Stimulated activated CD4-positive, alpha-beta T cell treated with anti-CD3 and anti-CD28 coated beads, Interleukin-15, amount 100 ng/mL, for 48 hours (primary cell): Measurements from ENCODE around the gene CHCHD10.

Experiments used
- DNase-seq, 2 donors: peaks; one replicate each; pipeline ENCODE4 v3.0.0-alpha.2; 2020; ENCODE audit warnings: low read depth in 2 of 2

CHCHD10 gene

DNA sequence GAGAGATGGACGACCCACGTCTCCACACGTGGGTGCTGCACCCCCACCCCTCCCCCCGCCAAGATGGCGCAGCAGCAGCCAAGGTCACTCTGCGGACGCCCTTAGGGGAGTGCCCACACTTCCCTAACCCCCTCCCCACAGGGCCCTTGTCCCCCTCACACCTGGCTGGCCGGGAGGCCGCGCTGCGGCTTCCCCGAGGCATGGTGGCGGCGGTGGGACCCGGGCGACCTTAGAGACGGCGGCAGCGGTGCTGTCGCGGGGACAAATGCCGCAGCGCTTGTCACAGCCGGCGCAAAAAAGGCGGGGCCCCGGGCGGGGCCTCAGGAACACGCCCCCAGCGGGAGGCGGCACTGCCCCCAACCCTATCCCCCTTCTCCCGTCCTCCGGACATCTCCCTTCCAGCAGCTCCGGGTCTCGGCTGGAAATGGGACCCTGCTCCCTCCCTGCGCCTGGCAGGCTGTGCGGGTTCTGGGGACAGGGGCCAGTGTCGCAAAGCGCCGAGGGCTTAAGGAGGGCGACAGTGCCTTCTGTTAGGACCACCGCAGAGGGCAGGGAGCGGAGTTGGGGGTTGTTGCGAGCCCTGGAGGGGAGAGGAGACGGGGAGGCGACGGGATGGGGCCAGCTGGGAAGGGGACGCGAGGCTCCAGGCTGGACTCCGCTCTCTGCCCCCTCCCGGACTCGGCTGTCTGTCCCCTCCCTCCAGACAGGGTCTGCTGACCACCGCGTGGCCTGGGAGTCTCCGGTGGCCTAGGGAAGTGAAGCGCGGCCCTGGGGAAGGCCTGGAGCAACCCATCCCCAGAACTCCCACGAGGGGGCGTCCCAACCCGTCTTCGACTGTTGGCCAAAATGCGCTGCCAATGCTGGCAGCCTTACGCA lies at the start of gene CHCHD10:
TSS of gene CHCHD10 (minus strand) at position 300 of the 876 bp plus-strand sequence. CDS start at position 202, 98 bp downstream.
- peak; percentile 60 to 74 for DNase-seq

DNA sequence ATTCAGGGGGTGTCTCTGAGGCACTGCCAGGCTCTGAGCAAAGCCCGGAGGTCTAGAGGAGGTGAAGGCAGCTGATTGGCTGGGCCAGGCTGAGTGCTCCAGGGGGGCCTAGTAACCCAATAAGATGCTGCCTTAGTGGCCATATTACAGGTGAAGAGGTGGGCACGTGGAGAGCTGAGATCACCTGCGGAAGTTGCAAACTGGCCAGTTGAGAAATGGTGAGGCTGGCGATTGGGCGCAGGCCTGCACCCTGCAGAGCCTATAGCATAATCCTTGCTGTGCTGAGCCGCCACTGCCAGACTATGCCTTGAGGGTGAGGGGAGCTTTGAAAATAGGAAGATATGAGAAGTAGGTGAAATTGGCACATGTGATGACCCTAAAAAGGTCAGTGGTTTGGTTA lies 49.4 kb upstream of the CHCHD10 start:
- DNase-seq, result no peak

- DNase-seq, result no peak
Measured at GRCh38 chr22:23816156-23816976, 48.6 kb upstream of the CHCHD10 start.

DNA sequence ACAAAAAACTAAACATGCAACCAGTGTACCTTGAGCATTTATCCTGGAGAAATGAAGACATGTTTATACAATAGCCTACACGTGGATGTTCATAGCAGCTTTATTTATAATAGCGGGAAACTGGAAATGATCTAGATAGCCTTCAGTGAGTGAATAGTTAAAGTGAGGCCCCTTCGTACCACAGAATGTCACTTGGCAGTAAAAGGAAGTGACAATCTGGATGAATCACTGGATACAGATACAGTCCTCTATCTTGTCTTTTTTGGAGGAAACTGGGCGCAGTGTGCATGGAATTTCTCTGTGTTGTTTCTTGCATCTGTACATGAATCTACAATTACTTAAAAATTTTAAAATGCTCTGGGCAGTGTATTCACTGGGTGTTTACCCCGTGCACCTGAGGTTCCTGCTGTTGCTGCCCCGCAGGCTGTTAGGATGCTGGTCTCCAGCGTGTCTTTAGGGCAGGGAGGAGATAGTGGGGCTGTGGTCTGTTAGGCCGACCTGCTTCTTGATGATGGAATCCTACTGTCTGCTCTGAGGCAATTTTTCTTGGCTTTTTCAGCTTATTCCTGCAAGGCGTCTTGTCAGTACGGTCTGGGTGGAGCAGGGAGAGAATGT lies 47.9 kb upstream of the CHCHD10 start:
- DNase-seq, result no peak

DNA sequence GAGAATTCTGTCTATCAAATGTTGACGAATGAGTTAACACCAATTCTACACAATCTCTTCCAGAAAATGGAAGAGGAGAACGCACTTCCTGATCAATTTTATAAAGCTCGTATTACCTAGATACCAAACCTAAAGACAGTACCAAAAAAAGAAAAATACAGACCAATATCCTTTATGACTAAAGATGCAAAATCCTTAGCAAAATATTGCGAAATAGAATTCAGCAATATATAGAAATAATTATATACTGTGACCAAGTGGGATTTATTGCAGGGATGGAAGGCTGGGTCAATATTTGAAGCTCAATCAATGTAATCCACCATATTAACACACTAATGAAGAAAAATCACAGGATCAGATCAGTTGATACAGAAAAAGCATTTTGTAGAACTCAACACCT lies 44.6 kb upstream of the CHCHD10 start:
- no peak for DNase-seq

DNA sequence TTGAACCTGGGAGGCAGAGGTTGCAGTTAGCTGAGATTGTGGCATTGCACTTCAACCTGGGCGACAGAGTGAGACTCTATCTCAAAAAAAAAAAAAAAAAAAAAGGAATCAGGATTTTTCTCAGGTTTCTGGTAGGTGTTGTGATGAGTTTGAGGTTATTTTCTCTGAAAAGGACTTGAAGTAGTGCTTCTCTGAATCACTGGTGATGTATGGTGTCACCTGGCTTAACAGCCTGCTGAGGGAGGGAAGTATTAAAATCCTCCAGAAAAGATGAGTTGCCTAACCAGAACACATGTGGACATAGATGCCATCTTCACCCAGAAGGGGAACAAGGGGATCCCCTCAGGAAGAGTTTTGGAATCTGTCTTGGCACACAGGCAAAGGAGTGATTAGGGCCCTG lies 39.1 kb upstream of the CHCHD10 start:
- no peak for DNase-seq

DNA sequence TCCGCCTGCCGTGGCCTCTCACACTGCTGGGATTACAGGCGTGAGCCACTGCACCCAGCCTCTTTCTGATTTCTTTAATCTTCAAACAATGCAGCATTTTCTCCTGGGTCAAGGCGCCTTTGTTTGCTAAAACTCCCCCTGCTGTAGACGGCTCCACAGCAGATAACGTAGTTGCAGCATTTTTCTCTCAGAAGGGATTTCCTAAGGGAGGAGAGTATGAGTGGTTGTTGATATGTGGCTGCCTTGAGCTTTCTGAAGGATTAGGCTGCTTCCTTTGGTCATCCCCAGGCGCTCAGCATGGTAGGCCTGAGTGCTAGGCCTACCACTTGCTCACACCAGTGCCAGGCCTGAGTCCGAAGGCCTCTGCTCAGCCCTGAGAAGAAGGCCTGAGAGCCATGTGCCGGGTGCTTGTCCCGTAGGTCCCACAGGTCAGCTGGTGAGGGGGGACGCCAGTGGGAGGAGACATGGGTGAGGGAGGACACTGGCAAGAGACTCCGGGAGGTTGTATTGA lies 37.1 kb upstream of the CHCHD10 start:
- DNase-seq, result no peak

DNA sequence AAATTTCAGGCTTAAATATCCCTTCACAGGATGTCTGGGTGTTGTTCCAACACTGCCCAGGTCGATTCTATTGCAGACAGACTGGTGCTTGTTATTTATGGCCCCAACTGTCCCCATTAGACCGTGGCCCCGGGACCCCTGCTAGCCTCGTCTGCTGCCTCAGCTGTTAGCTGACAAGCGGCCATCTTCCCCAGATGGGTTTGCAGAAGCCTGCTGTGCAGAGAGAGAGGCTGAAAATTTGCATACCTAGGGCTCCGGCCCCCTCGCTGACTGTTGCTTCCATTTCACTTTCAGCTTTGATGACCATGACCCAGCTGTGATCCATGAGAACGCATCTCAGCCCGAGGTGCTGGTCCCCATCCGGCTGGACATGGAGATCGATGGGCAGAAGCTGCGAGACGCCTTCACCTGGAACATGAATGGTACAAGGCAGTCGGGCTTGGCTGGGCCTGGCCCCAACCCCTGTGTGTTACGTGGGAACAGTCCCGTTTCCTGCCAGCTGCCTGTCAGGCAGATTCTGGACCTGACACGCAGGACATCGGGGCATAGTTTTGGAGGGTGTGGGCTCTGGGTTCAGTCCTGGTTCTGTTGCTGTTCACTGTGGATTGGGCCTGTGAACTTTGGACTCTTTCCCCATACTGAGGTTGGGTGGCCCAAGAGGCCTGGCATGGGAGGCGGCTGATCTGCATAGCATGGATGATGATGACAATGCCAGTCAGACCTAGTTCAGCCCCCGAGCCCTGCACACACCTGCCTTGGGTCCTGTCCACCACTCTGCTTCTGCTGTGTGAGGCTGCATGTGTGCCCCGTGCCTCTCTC lies 35.4 kb upstream of the CHCHD10 start:
- no peak for DNase-seq

DNA sequence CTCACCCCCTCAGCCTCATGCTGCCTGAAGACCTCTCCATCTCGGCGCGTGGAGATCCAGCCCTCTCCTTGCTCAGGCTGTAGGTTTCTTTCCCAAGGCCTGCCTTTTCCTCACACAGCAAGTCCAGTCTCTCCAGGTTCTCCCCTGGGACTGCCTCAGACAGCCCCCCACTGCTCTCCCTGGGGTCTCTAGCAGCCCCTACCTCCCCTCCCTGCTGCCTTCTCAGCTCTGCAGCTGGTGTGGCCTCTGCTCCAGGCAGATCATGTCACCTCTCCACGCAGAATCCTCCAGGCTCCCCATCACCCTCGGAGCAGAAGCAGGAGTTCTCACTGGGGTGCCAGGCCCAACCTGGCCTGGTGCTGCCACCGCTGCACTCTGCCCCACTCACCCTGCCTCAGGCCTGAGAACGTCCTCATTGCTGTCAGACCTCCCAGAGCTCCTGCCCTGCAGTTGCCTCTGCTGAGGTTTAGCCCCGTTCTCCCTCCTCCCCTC lies 34.2 kb upstream of the CHCHD10 start:
- no peak for DNase-seq

- no peak for DNase-seq
Measured at GRCh38 chr22:23801238-23801821, 33.6 kb upstream of the CHCHD10 start.

GRCh38 chr22:23800297-23801237 lies 32.8 kb upstream of the CHCHD10 start:
- no peak for DNase-seq

DNA sequence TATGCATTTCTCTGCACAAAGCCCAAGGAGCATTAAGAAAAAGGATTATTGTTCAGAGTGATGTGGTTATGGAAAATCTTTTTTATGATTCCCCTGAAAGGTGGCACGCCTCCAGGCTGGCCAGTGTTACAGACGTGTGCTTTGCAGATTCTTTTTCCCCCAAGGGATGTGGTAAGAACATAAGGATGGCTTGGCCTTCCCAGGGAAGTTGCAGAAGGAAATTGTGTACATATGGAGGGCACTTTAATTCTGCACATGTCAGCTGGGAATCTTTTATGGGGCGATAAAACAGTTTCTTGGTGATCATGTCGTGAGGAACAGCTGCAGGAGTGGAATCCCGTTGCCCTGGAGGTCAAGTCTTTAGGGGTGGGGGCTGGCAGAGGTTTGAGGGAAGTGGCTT lies 28.7 kb upstream of the CHCHD10 start:
- DNase-seq, result no peak

- DNase-seq, result no peak
Measured at GRCh38 chr22:23793326-23793725, 25.6 kb upstream of the CHCHD10 start.

DNA sequence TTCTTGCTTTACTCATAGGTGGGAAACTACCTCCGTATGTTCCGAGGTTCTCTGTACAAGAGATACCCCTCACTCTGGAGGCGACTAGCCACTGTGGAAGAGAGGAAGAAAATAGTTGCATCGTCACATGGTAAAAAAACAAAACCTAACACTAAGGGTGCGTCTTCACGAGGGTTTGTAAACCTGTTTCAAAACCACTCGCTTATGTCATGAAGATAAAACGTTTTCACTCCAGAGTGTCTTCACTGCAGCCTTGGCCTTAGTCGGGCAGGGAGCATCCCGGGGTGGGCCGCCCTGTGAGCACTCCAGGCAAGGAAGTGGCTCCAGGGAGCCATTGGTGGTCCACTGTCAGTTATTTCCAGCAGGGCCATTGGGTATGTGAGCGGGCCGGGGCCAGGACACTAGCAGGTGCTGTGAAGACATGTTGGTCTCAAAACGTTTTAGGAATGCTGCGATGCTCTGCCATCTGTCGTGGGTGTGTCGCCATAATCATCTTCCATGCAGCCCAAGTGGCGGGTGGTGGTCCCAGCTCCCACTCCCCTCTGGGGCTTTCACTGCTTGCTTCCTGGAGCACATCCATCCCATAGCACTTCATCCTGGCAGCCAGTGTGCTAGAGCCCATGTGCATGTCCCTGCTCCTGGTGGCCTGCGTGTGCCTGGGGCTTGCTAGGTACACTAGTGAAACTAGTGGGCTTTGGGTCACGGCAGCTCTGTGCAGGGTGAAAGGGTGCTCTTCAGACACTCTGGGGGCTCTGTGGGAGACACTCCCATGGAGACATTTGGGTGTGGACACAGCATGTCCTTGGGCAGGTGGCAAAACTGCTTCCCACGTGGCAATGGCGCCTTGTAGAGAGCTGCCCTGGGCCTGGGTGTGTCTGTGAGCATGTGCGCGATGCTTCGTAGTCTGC lies 24.2 kb upstream of the CHCHD10 start:
- DNase-seq, result no peak

- DNase-seq, result no peak
Measured at GRCh38 chr22:23790819-23791737, 23.3 kb upstream of the CHCHD10 start.

- DNase-seq, result no peak
Measured at GRCh38 chr22:23789638-23790037, 21.9 kb upstream of the CHCHD10 start.

DNA sequence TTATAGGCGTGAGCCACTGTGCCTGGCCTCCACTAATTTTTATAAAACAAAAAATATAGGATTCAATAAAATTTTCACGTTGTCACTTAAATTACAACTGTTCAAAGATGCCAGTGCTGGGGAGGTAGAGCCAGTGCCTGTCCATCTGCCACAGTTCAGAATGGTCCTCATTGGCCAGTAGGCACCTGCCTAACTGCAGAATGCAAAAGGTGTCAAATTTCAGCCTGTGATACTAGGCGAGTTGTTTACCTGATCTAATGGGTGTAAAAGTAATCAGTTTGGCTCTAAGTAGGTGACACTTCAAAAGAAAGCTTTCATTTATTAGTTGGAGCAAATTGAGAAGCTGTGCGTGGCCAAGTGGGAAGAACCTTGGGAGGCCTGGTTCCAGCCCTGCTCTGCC lies 21.3 kb upstream of the CHCHD10 start:
- no peak for DNase-seq
